PC-3 (cell line): ENCODE data around the gene TMEM45A. TPM values are rescaled to one million over a fixed set of nuclear protein-coding genes. Genes with fewer than 3 reads are reported as not detected.
"Not testable (repeated sequence)": the region's sequence is repeated elsewhere in the genome, so short reads cannot be mapped to it uniquely, and the experiment has no call there.

Source experiments
- ATAC-seq: fragments of 200-7000 bp; cut with Tn5 transposase; 2 replicates; pipeline ENCODE4 v1.9.1; 2020; ENCODE audit warnings: mild to moderate bottlenecking, moderate library complexity
- BruUV-seq: library from RNA; stranded (reverse); fragments of 400-500 nt; replicated peaks from 2 replicates; lab custom pipeline; 2021; lab: Mats Ljungman, UMichigan
- CTCF ChIA-PET: fragments of 300-600 bp; sonication (Branson Sonifier 250); formaldehyde crosslinking; loops from one replicate; lab custom pipeline; 2022; ENCODE audit warnings: antibody characterized with exemption; lab: Charles Lee
- POLR2A ChIA-PET: fragments of 300-600 bp; sonication (Branson Sonifier 250); formaldehyde crosslinking; loops from one replicate; lab custom pipeline; 2022; ENCODE audit warnings: antibody characterized with exemption; ENCODE audit not compliant: unreplicated experiment; lab: Charles Lee
- DNase-seq: peaks from one replicate; pipeline ENCODE4 v3.0.0-alpha.2; 2015
- H2AFZ ChIP-seq: fragments of 300-600 bp; sonication (generic); 2 replicates; pipeline ENCODE4 v1.6.0; 2016; ENCODE audit warnings: antibody characterized with exemption, low read length
- H3F3A ChIP-seq: fragments of 300-600 bp; sonication (generic); one replicate; pipeline ENCODE4 v1.6.0; 2017; ENCODE audit warnings: antibody characterized with exemption, low read length, control low read depth, mild to moderate bottlenecking; ENCODE audit not compliant: unreplicated experiment
- H3K27ac ChIP-seq: fragments of 300-600 bp; sonication (generic); 2 replicates; pipeline ENCODE4 v1.5.1; 2016; ENCODE audit warnings: mild to moderate bottlenecking, low read length
- H3K27me3 ChIP-seq: fragments of 300-600 bp; sonication (generic); 2 replicates; pipeline ENCODE4 v1.6.1; 2016; ENCODE audit warnings: low read length, mixed read lengths
- H3K36me3 ChIP-seq: fragments of 300-600 bp; sonication (generic); 2 replicates; pipeline ENCODE4 v1.6.1; 2016; ENCODE audit warnings: low read depth, mixed run types, low read length, mixed read lengths
- H3K4me1 ChIP-seq: fragments of 300-600 bp; sonication (generic); 2 replicates; pipeline ENCODE4 v1.5.1; 2016; ENCODE audit warnings: low read length; ENCODE audit not compliant: insufficient read depth
- H3K4me2 ChIP-seq: fragments of 300-600 bp; sonication (generic); 2 replicates; pipeline ENCODE4 v1.6.0; 2016; ENCODE audit warnings: low read length
- H3K4me3 ChIP-seq: fragments of 300-600 bp; sonication (generic); 2 replicates; pipeline ENCODE4 v1.5.1; 2016; ENCODE audit warnings: mild to moderate bottlenecking, low read length, mixed read lengths
- H3K79me2 ChIP-seq: fragments of 300-600 bp; sonication (generic); 2 replicates; pipeline ENCODE4 v1.6.1; 2017; ENCODE audit warnings: low read length, mixed read lengths
- H3K9ac ChIP-seq: fragments of 300-600 bp; sonication (generic); 2 replicates; pipeline ENCODE4 v1.6.0; 2016; ENCODE audit warnings: mild to moderate bottlenecking, low read length
- H3K9me2 ChIP-seq: fragments of 300-600 bp; sonication (generic); replicated peaks from 2 replicates; pipeline ENCODE4 v1.6.1; 2016; ENCODE audit warnings: mixed run types, low read length, mixed read lengths
- H3K9me3 ChIP-seq: fragments of 300-600 bp; sonication (generic); 2 replicates; pipeline ENCODE4 v1.6.1; 2016; ENCODE audit warnings: low read length, mixed read lengths
- H4K20me1 ChIP-seq: fragments of 300-600 bp; sonication (generic); 2 replicates; pipeline ENCODE4 v1.6.1; 2016; ENCODE audit warnings: low read length, mixed read lengths
- EZH2 ChIP-seq: fragments of 300-600 bp; sonication (generic); IDR thresholded peaks from one replicate; pipeline ENCODE4 v1.6.1; 2017; ENCODE audit warnings: antibody characterized with exemption, mild to moderate bottlenecking, low read length; ENCODE audit not compliant: unreplicated experiment
- EZH2phosphoT487 ChIP-seq: fragments of 300-600 bp; sonication (generic); IDR thresholded peaks from 2 replicates; pipeline ENCODE4 v1.6.1; 2018; ENCODE audit warnings: mild to moderate bottlenecking, antibody characterized with exemption, low read length, borderline replicate concordance
- intact Hi-C: fragments of 100-400 bp; cut with micrococcal nuclease; formaldehyde crosslinking; loops from 2 replicates; pipeline ENCODE4 v1.9.0; 2023
- total RNA-seq: library from RNA; depleted of rRNA; stranded (reverse); fragments of >200 nt; gene quantifications from 2 replicates; pipeline ENCODE4 v1.2.3, GENCODE V29; 2014
- TF ChIP-seq, protein P1 (sequence below): fragments of 300-600 bp; sonication (generic); conservative IDR thresholded peaks from 2 replicates; pipeline ENCODE4 v1.5.1; 2017; ENCODE audit warnings: antibody characterized with exemption, low read depth, mild to moderate bottlenecking, low read length

TMEM45A gene
- total RNA-seq, 1 experiment from 2014 or later, result 7.6 TPM

DNA sequence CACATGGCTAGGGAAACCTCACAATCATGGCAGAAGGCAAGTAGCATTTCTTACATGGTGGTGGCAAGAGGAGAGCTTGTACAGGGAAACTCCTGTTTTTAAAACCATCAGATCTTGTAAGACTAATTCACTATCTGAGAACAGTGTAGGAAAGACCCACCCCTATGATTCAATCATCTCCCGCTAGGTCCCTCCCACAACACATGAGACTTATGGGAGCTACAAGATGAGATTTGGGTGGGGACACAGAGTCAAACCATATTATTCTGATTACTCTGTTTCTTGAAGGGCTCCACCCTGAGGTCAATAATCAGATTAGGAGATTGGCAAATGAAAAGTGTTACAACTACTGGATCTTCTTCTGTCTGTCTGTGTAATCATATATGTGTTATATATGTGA, 21.5 kb upstream of the TMEM45A start:
- no peak overlapping the region for H3K9ac ChIP-seq
- no peaks in the 10 kb centered on the region for H4K20me1 ChIP-seq
- no peaks in the 10 kb centered on the region for H3K27me3 ChIP-seq
- no peaks in the 10 kb centered on the region for H3F3A ChIP-seq
- intact Hi-C loops, result no loop called here
- no peaks in the 10 kb centered on the region for H3K79me2 ChIP-seq
- no TSS peak for BruUV-seq
- no peak overlapping the region for H3K27ac ChIP-seq
- H3K4me1 ChIP-seq, result no peaks in the 10 kb centered on the region
- no peaks in the 10 kb centered on the region for H3K36me3 ChIP-seq
- H3K9me2 ChIP-seq, result no peaks in the 10 kb centered on the region
- no peak overlapping the region for H3K4me2 ChIP-seq
- H3K9me3 ChIP-seq, result peaks cover 15% of the 10 kb centered on the region
- DNase-seq (no peak), ATAC-seq (no peak)
- CTCF ChIA-PET, result no interaction called here
- no peak overlapping the region for H3K4me3 ChIP-seq
- no peak overlapping the region for H2AFZ ChIP-seq
- TF ChIP-seq, protein P1, sequence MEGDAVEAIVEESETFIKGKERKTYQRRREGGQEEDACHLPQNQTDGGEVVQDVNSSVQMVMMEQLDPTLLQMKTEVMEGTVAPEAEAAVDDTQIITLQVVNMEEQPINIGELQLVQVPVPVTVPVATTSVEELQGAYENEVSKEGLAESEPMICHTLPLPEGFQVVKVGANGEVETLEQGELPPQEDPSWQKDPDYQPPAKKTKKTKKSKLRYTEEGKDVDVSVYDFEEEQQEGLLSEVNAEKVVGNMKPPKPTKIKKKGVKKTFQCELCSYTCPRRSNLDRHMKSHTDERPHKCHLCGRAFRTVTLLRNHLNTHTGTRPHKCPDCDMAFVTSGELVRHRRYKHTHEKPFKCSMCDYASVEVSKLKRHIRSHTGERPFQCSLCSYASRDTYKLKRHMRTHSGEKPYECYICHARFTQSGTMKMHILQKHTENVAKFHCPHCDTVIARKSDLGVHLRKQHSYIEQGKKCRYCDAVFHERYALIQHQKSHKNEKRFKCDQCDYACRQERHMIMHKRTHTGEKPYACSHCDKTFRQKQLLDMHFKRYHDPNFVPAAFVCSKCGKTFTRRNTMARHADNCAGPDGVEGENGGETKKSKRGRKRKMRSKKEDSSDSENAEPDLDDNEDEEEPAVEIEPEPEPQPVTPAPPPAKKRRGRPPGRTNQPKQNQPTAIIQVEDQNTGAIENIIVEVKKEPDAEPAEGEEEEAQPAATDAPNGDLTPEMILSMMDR, result no peak
- no peak for TF ChIP-seq EZH2phosphoT487
- no peak for TF ChIP-seq EZH2
- POLR2A ChIA-PET, result no interaction called here

DNA sequence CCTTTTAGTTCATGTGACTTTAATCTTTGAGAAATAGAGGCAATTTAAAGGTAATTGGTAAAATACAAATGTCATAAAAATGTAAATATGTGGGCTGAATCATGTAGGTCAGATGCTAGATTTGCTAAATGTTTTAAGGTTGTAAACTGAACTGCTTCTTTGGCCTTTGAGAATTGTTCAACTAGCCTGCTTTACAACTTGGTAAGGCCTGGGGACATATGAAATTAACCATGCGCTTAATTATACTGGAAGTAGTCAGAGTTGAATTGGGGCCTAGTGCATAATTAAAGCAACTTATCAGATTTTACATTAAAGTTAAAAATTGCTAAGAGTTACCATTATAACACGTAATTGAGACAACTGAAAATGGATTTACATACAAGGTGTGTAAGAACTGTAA, 21.0 kb upstream of the TMEM45A start:
- ATAC-seq, result no peak
- no peak overlapping the region for H3K9ac ChIP-seq
- no peaks in the 10 kb centered on the region for H3K4me1 ChIP-seq
- no peaks in the 10 kb centered on the region for H3K9me2 ChIP-seq
- CTCF ChIA-PET, result no interaction called here
- H3K27me3 ChIP-seq, result no peaks in the 10 kb centered on the region
- no peak for TF ChIP-seq EZH2
- TF ChIP-seq EZH2phosphoT487, result no peak
- TF ChIP-seq, protein P1, result no peak
- no peak overlapping the region for H2AFZ ChIP-seq
- H3F3A ChIP-seq, result no peaks in the 10 kb centered on the region
- H3K9me3 ChIP-seq, result peaks cover 15% of the 10 kb centered on the region
- DNase-seq, result no peak
- BruUV-seq, result no TSS peak
- POLR2A ChIA-PET, result no interaction called here
- no peaks in the 10 kb centered on the region for H3K79me2 ChIP-seq
- intact Hi-C loops, result no loop called here
- H3K36me3 ChIP-seq, result no peaks in the 10 kb centered on the region
- no peak overlapping the region for H3K27ac ChIP-seq
- no peaks in the 10 kb centered on the region for H4K20me1 ChIP-seq
- no peak overlapping the region for H3K4me2 ChIP-seq
- H3K4me3 ChIP-seq, result no peak overlapping the region

DNA sequence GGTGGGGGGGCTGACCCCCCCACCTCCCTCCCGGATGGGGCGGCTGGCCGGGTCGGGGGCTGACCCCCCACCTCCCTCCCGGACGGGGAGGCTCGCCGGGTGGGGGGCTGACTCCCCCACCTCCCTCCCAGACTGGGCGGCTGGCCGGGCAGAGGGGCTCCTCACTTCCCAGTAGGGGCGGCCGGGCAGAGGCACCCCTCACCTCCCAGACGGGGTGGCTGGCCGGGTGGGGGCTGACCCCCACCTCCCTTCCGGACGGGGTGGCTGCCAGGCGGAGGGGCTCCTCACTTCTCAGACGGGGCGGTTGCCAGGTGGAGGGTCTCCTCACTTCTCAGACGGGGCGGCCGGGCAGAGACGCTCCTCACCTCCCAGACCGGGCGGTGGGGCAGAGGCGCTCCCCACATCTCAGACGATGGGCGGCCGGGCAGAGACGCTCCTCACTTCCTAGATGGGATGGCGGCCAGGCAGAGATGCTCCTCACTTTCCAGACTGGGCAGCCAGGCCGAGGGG, 14.5 kb upstream of the TMEM45A start:
- H3K79me2 ChIP-seq, H3K9me2 ChIP-seq, H3K27me3 ChIP-seq, H3F3A ChIP-seq, H4K20me1 ChIP-seq, H3K36me3 ChIP-seq, H3K9ac ChIP-seq, H2AFZ ChIP-seq, H3K27ac ChIP-seq, DNase-seq, H3K4me3 ChIP-seq, H3K4me2 ChIP-seq, POLR2A ChIA-PET, intact Hi-C loops, BruUV-seq, CTCF ChIA-PET, H3K9me3 ChIP-seq, ATAC-seq, H3K4me1 ChIP-seq: not testable (repeated sequence)

DNA sequence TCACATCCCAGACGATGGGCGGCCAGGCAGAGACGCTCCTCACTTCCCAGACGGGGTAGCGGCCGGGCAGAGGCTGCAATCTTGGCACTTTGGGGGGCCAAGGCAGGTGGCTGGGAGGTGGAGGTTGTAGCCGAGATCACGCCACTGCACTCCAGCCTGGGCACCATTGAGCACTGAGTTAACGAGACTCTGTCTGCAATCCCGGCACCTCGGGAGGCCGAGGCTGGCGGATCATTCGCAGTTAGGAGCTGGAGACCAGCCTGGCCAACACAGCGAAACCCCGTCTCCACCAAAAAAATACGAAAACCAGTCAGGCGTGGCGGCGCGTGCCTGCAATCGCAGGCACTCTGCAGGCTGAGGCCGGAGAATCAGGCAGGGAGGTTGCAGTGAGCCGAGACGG, 13.9 kb upstream of the TMEM45A start:
- H3K27ac ChIP-seq, H2AFZ ChIP-seq, H3K27me3 ChIP-seq, H3K4me2 ChIP-seq, BruUV-seq, intact Hi-C loops, ATAC-seq, H4K20me1 ChIP-seq, H3K9me3 ChIP-seq, H3K79me2 ChIP-seq, H3K4me1 ChIP-seq, H3K9me2 ChIP-seq, H3K4me3 ChIP-seq, POLR2A ChIA-PET, H3K36me3 ChIP-seq, DNase-seq, H3K9ac ChIP-seq, H3F3A ChIP-seq, CTCF ChIA-PET: not testable (repeated sequence)
